ENCODE results near the gene LMX1B.

DNA sequence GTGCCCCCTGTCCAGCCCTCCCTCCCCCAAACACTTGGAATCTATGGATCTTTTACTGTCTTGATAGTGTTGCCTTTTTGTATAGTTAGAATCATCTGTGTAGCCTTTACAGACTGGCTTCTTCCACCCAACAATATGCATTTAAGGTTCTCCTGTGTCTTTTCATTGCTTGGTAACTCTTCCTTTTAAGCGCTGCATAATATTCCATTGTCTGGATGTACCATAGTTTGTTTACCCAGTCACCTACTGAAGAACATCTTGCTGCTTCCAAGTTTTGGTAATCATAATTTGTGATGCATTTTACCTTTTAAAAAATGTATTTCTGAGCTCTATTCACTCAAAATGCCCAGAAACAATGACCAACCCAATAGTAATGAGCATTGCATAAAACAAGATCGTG is 17.7 kb upstream of the LMX1B start:
- TF ChIP-seq EP300 (conservative IDR thresholded peaks at IDR 0.05; ENCODE audit: poor library complexity, severe bottlenecking): no peak
- TF ChIP-seq, protein P1, sequence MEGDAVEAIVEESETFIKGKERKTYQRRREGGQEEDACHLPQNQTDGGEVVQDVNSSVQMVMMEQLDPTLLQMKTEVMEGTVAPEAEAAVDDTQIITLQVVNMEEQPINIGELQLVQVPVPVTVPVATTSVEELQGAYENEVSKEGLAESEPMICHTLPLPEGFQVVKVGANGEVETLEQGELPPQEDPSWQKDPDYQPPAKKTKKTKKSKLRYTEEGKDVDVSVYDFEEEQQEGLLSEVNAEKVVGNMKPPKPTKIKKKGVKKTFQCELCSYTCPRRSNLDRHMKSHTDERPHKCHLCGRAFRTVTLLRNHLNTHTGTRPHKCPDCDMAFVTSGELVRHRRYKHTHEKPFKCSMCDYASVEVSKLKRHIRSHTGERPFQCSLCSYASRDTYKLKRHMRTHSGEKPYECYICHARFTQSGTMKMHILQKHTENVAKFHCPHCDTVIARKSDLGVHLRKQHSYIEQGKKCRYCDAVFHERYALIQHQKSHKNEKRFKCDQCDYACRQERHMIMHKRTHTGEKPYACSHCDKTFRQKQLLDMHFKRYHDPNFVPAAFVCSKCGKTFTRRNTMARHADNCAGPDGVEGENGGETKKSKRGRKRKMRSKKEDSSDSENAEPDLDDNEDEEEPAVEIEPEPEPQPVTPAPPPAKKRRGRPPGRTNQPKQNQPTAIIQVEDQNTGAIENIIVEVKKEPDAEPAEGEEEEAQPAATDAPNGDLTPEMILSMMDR (IDR thresholded peaks at IDR 0.05; ENCODE audit: poor library complexity, severe bottlenecking): no peak
- no peak for TF ChIP-seq EZH2 (IDR thresholded peaks at IDR 0.05; ENCODE audit: borderline replicate concordance, insufficient read depth, low read length, poor library complexity, severe bottlenecking)
- TF ChIP-seq TAF1 (IDR thresholded peaks at IDR 0.05; ENCODE audit: low read depth): no peak
- no peak for TF ChIP-seq RAD21 (conservative IDR thresholded peaks at IDR 0.05)

Data from neural cell (in vitro differentiated cells).